ENCODE measurements around the gene SFRP5.

The SFRP5 gene

DNA sequence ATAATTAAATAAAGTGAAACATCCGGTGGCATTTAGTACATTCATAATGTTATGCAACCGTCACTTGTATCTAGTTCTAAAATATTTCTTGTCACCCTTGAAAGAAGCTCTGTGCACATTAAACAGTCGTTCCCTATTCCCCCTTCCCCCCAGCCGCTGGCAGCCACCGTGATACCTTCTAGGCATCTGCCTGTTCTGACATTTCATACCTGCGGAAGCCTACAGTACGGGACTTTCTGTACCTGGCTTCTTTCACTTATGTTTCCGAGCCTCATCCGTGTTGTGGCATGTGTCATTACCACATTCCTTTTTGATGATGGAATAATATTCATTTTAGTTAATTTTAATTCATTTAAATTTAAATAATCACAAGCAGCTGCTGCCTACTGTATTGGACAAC is 13.9 kb upstream of the SFRP5 start:
- no peak overlapping the region for H3K27ac ChIP-seq
- TF ChIP-seq ZFX (IDR thresholded peaks at IDR 0.05; ENCODE audit: borderline replicate concordance), result no peak
- TF ChIP-seq CTCF (IDR thresholded peaks at IDR 0.05), result no peak

GRCh38 chr10:97785231-97785630 is 13.4 kb upstream of the SFRP5 start:
- no peak overlapping the region for H3K27ac ChIP-seq
- TF ChIP-seq ZFX (IDR thresholded peaks at IDR 0.05; ENCODE audit: borderline replicate concordance) (no peak), CTCF (IDR thresholded peaks at IDR 0.05) (no peak)

DNA sequence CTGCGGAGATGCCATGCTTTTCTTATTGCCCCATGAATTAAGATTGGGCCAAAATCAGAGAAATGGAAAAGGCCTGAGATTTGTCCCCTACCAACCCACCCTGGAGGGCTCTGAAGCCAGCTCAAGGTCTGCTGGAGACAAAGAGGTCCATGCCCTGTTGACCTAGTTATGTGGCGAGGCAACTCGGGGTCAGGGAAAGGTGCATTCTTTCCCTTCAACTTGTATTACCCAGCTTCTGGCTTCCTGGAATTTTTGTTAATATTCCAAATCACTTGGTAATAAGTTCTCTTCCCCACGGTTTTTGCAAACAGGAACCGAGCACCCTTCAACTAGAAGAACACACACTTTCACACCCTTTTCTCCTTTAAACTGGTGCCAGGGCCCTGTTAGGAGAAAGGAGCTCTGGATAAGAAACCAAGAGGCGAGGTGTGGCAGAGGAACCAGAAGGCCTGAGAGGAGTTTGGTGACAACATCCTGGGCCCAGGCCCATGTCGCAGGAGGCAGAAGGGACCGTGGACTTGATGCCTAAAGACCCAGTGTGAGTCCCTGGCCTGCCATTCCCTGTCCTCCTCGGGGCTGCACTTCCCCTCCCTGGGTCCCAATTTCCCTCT is 12.5 kb upstream of the SFRP5 start:
- H3K27ac ChIP-seq, result no peak overlapping the region
- TF ChIP-seq ZFX (IDR thresholded peaks at IDR 0.05; ENCODE audit: borderline replicate concordance), result no peak
- no peak for TF ChIP-seq CTCF (IDR thresholded peaks at IDR 0.05)

DNA sequence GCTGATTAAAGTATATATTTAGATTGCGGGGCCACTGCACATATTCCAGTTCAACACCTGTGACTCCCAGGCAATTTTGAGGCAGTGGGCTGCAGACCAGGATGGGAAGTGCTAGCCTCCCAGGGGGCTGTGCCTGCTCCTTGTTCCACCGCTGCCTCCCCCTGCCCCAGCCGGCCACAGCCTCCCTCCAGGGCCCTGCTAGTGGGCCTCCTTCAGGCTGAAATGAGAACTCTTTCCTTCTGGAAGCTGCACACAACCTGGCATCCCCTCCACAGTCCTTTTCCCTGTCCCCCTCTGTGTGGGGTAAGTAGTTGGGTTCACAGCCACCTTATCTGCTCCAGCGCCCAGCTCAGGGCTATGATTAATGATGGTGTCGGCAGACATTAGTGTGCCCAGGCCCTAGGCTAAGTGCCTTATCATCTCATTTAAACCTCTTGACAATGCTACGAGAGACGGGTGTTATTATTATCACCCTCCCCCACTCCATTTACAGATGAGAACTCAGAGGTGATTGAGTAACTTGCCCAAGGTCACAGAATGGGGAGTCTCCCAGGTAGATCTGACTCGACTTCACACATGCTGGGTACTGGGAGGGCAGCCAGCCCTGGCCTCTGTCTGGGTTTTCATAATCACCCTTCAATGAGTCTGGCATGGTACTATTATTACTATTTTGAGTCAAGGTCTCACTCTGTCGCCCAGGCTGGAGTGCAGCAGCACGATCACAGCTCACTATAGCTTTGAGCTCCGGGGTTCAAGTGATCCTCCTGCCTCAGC is 10.8 kb upstream of the SFRP5 start:
- H3K27ac ChIP-seq, result no peak overlapping the region

GRCh38 chr10:97781618-97782331 is 10.0 kb upstream of the SFRP5 start:
- H3K27ac ChIP-seq, result no peak overlapping the region
- TF ChIP-seq ZFX (IDR thresholded peaks at IDR 0.05; ENCODE audit: borderline replicate concordance) (no peak), CTCF (IDR thresholded peaks at IDR 0.05) (no peak)

More for the DNA sequence above, 10.8 kb upstream of the SFRP5 start:
- TF ChIP-seq ZFX (IDR thresholded peaks at IDR 0.05; ENCODE audit: borderline replicate concordance) (no peak), CTCF (IDR thresholded peaks at IDR 0.05) (no peak)

- H3K27ac ChIP-seq, result no peak overlapping the region
- TF ChIP-seq CTCF (IDR thresholded peaks at IDR 0.05) (no peak), ZFX (IDR thresholded peaks at IDR 0.05; ENCODE audit: borderline replicate concordance) (no peak)
These were observed 9.2 kb upstream of the SFRP5 start for GRCh38 chr10:97780841-97781617.

All from 22Rv1 (cell line).